Mesothelial cell of epicardium (in vitro differentiated cells): Measurements from ENCODE around the gene BRIP1. TPM values are rescaled to one million over a fixed set of nuclear protein-coding genes. Genes with fewer than 3 reads are reported as not detected.
"Not testable (repeated sequence)": the region's sequence is repeated elsewhere in the genome, so short reads cannot be mapped to it uniquely, and the experiment has no call there.

Experiments used
- DNase-seq, 2 experiments: peaks; one replicate each; pipeline ENCODE4 v3.0.0; 2021; ENCODE audit warnings: low spot score in 2 of 2; ENCODE audit not compliant: unreplicated experiment in 2 of 2
- H3K27ac Mint-ChIP-seq: 2 replicates; pipeline ENCODE4 v1.8.0; 2021; ENCODE audit warnings: mixed read lengths
- H3K27me3 Mint-ChIP-seq: 2 replicates; pipeline ENCODE4 v1.8.0; 2021; ENCODE audit warnings: low read depth, mixed read lengths
- H3K36me3 Mint-ChIP-seq: 2 replicates; pipeline ENCODE4 v1.8.0; 2021; ENCODE audit warnings: mixed read lengths
- H3K4me1 Mint-ChIP-seq: 2 replicates; pipeline ENCODE4 v1.8.0; 2021; ENCODE audit warnings: mixed read lengths
- H3K4me3 Mint-ChIP-seq: 2 replicates; pipeline ENCODE4 v1.8.0; 2021; ENCODE audit warnings: mild to moderate bottlenecking, moderate library complexity, mixed read lengths
- H3K9me3 Mint-ChIP-seq: 2 replicates; pipeline ENCODE4 v1.8.0; 2021; ENCODE audit warnings: mixed read lengths
- CTCF ChIP-seq: fragments of 200-600 bp; sonication (generic); IDR thresholded peaks from one replicate; pipeline ENCODE4 v1.5.0; 2021; ENCODE audit warnings: antibody characterized with exemption; ENCODE audit not compliant: unreplicated experiment
- total RNA-seq: library from RNA; stranded (reverse); gene quantifications from 3 replicates; pipeline ENCODE4 v1.2.1, GENCODE V29; 2021

The BRIP1 gene
- total RNA-seq, 1 donor from 2014 or later: 12.3 TPM

DNA sequence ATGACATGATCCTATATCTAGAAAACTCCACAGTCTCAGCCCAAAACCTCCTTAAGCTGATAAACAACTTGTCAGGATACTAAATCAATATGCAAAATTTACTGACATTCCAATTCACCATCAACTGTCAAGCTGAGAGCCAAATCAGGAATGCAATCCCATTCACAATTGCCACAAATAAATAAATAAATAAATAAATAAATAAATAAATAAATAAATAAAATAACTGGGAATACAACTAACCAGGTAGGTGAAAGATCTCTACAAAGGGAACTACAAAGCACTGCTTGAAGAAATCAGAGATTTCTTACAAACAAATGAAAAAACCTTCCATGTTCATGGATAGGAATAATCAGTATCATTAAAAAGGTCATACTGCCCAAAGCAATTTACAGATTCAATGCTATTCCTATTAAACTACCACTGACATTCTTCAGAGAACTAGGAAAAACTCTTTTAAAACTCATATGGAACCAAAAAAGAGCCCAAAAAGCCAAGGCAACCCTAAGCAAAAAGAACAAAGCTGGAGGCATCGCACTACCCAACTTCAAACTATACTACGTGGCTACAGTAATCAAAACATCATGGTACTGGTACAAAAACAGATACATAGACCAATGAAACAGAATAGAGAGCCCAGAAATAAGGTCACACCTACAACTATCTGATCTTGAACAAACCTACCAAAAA lies 37.7 kb downstream of the BRIP1 start:
- Mint-ChIP-seq H3K27ac (no peak overlapping the region), H3K9me3 (peaks cover 46% of the 10 kb centered on the region), H3K4me3 (no peak overlapping the region), H3K4me1 (peaks cover 3% of the 10 kb centered on the region), H3K36me3 (peaks cover 56% of the 10 kb centered on the region), H3K27me3 (no peaks in the 10 kb centered on the region)
- DNase-seq: no peak
- TF ChIP-seq CTCF: no peak

DNA sequence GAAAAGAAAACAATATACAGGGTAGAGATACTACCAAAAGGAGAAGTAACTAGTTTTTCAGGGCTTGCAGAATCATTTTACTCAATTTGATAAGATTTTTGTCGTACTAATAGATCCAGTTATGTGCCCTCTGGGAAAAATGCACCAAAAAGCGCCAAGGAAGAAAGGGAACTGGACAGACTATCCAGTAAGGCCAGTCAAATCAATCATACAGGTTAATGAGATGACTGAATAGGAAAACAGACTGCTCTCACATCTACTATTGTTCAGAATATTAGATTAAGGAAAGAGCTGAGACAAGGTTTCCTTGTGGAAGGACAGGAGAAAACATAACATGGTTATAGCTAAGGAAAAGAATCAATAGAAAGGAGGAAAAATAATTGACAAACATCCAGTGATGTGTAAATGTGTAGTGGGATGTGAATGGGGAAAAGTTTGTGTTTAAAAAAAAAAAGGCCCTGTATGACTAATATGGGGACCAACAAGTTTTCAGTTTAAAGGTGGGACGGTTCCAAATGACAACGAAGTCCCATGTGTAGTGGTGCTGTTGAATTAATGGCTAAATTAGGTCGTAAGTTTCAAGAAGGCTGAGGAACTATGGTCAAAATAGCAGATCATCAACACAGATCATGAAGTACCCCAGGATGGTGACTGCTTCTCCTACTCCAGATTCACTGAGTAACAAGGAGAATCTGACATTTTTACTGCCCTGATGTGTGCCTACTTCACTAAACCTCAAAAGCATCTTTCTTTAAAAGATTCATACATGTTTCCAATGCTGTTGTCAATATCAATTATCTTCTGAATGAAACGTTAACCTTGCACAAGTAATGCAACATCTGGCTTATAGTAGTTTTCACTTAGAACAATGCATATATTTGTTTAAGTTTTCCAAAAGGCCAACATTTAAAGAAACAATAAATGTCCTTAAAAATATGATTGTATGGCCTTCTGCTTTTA lies 40.7 kb downstream of the BRIP1 start:
- DNase-seq: no peak
- Mint-ChIP-seq H3K36me3 (peaks cover 50% of the 10 kb centered on the region), H3K27ac (peak overlapping the region; percentile 14), H3K4me3 (no peak overlapping the region), H3K9me3 (peaks cover 28% of the 10 kb centered on the region), H3K4me1 (peaks cover 3% of the 10 kb centered on the region), H3K27me3 (no peaks in the 10 kb centered on the region)
- no peak for TF ChIP-seq CTCF

DNA sequence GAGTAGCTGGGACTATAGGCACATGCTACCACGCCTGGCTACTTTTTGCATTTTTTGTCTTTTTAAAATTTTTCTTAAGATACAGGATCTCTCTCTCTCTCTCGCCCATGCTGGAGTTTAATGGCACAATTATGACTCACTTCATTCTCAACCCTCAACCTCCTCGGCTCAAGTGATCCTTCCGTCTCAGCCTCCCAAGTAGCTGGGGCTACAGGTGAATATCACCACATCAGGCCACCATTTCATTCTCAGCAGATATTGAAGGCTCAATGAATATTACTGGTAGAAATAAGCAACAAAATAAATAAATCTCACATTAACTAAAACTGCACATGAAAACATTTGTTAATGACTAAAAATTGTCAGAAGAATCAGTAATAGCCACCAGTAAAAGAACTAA lies 41.7 kb downstream of the BRIP1 start:
- TF ChIP-seq CTCF: no peak
- H3K27me3 Mint-ChIP-seq: no peaks in the 10 kb centered on the region

GRCh38 chr17:61819265-61819664 lies 44.1 kb downstream of the BRIP1 start:
- H3K27me3 Mint-ChIP-seq, H3K27ac Mint-ChIP-seq, DNase-seq, H3K9me3 Mint-ChIP-seq, H3K4me3 Mint-ChIP-seq: not testable (repeated sequence)
- Mint-ChIP-seq H3K4me1 (peaks cover 21% of the 10 kb centered on the region), H3K36me3 (peaks cover 22% of the 10 kb centered on the region)

More for the DNA sequence above, 41.7 kb downstream of the BRIP1 start:
- peaks cover 22% of the 10 kb centered on the region for H3K9me3 Mint-ChIP-seq
- no peak overlapping the region for H3K4me3 Mint-ChIP-seq
- no peak for DNase-seq
- H3K27ac Mint-ChIP-seq: no peak overlapping the region
- H3K36me3 Mint-ChIP-seq: peaks cover 43% of the 10 kb centered on the region
- H3K4me1 Mint-ChIP-seq: peaks cover 8% of the 10 kb centered on the region

- Mint-ChIP-seq H3K9me3 (peaks cover 5% of the 10 kb centered on the region), H3K4me3 (no peak overlapping the region), H3K27me3 (no peaks in the 10 kb centered on the region), H3K27ac (no peak overlapping the region), H3K4me1 (peaks cover 30% of the 10 kb centered on the region), H3K36me3 (peaks cover 20% of the 10 kb centered on the region)
- DNase-seq: no peak
- TF ChIP-seq CTCF: no peak
Observed at GRCh38 chr17:61818225-61818624, 45.1 kb downstream of the BRIP1 start.

DNA sequence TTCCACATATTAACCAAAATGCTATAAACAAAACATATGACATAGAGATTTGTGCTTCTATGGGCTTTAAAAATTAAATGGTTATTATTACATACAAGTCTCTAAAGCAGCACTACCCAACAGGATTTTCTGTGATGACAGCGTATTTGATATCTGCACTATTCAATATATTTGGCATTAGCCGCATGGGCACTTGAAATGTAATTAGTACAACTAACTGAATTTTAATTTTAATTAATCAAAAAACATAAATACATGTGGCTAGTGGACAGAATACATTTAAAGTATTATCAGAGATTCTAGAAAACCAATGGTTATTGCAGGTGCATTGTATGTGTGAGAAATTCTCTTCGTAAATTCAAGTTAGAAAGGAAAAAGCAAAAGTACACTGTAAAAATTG lies 45.9 kb downstream of the BRIP1 start:
- Mint-ChIP-seq H3K9me3 (peaks cover 5% of the 10 kb centered on the region), H3K27ac (no peak overlapping the region), H3K4me1 (peaks cover 37% of the 10 kb centered on the region), H3K4me3 (no peak overlapping the region), H3K36me3 (peaks cover 20% of the 10 kb centered on the region), H3K27me3 (no peaks in the 10 kb centered on the region)
- TF ChIP-seq CTCF: no peak
- no peak for DNase-seq
